ENCODE results near the gene RBM15.
A peak's percentile ranks its signal among the peaks of the same experiment; 100 is the strongest.

Gene RBM15

DNA sequence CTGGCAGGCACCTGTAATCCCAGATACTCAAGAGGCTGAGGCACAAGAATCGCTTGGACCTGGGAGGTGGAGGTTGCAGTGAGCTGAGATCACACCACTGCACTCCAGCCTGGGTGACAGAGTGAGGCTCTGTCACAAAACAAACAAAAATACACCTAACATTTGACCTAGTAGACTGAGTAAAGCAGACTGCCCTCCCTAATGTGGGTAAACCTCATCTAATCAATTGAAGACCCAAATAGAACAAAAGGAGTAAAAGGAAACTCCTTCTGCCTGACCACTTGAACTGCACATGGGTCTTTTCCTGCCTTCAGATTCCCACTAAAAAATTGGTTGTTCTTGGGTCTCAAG is 19.0 kb upstream of the RBM15 start:
- DNase-seq = no peak

DNA sequence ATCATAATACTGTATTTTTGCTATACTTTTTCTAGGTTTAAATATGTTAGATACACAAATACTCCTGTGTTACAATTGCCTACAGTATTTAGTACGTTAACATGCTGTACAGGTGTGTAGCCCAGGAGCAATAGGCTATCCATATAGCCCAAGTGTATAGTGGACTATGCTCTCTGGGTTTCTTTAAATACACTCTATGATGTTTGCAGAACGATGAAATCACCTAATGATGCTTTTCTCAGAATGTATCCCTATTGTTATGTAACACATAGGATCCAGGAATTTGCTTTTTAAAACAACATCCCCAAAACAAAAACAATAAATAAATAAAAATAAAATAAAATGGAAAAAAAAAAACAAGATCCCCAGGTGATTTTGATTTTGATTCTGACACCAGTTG is 18.1 kb upstream of the RBM15 start:
- no peak for DNase-seq

DNA sequence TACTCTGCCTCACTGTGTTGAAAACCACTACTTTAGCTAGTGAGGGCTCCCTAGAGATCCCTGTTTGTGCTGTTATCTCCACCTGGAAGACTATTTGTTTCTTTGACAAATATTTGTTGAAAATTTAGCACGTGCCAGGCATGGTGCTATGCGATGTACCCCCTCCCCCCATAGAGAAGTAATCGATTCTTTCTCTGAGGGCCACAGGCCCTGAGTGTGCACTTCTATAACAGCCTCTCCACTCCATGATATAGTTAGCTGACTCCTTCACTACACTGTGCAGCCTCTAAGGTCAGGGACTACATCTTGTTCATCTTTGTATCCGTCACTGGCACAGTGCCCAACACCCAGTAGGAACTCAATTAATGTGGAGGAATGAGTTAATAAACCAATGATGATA is 17.3 kb upstream of the RBM15 start:
- no peak for DNase-seq

DNA sequence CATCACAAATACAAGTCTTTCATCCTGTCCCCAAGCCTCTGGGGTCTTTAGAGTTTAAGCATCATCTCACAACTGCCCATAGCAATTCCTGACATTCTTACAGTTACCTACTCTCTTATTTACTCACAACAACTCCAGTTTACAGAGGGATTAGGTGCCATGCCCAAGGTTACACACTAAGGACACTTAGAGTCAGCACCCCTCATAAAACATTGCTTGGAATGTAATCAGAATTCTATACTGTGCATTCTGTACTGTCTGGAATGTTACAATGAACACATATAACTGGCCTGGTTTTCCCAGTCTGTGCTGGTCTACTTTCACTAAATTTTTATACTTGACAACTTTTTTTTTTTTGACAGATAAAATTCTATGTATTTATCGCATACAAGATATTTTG is 14.5 kb upstream of the RBM15 start:
- DNase-seq = no peak

DNA sequence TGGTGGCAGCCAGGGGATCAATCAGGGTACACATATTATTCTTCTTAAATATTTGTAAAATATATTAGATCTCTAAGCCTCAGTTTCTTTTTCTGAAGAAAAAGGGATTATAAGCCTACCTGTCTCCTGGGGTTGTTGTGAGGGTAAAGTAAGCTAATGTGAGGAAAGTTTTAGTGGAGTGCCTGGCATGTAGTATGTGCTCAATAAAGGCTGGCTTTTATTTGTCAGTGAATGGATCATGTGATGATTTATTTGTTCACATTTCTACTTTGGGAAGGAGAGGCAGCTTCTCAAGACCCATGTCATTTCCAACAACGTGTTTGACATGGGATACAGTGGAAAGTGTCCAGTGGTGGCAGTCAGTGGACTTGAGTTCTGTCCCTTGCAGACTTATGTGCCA is 12.4 kb upstream of the RBM15 start:
- no peak for DNase-seq

DNA sequence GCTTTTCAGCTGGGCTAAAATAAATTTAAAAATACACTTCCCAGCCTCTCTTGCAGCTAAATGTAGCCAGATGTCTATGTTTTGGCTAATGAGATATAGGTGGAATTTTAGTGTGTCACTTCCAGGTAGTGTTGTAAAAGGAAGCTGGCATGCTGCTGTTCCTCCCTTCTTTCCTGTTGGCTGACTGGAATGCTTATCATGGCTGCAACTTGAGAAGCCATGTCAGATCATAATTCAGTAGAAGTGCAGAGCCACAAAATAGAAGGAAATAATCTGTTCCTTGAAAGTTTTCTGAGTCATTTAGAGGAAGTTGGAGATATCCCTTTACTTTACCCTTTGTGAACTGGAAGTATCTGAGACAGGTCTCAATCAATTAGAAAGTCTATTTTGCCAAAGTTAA is 10.9 kb upstream of the RBM15 start:
- no peak for DNase-seq

DNA sequence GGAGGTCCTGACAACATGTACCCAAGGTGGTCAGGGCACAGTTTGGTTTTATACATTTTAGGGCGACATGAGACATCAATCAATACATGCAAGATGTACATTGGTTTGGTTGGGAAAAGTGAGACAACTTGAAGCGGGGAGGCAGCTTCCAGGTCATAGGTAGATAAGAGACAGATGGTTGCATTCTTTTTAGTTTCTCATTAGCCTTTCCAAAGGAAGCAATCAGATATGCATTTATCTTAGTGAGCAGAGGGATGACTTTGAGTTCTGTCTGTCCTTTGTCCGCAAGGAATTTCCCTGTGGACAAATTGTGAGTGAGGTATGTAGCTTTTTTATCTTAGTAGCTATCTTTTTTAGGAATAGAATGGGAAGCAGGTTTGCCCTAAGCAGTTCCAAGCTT is 10.5 kb upstream of the RBM15 start:
- DNase-seq = no peak

DNA sequence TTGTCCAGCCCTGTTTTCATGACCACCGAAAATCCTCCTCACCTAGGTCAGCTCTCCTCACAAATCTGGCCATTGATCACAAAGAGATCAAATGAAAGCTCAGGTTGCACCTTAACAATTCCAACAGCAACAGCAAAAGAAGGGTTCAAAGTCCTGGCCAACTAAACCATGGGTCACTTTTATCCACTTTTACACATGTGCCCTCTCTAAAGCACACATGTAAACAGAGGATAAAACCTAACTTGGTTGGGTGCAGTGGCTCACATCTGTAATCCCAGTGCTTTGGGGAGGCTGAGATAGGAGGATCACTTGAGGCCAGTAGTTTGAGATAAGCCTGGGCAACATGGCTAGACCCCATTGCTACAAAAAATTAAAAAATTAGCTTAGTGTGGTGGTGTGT is 3.9 kb upstream of the RBM15 start:
- no peak for DNase-seq

DNA sequence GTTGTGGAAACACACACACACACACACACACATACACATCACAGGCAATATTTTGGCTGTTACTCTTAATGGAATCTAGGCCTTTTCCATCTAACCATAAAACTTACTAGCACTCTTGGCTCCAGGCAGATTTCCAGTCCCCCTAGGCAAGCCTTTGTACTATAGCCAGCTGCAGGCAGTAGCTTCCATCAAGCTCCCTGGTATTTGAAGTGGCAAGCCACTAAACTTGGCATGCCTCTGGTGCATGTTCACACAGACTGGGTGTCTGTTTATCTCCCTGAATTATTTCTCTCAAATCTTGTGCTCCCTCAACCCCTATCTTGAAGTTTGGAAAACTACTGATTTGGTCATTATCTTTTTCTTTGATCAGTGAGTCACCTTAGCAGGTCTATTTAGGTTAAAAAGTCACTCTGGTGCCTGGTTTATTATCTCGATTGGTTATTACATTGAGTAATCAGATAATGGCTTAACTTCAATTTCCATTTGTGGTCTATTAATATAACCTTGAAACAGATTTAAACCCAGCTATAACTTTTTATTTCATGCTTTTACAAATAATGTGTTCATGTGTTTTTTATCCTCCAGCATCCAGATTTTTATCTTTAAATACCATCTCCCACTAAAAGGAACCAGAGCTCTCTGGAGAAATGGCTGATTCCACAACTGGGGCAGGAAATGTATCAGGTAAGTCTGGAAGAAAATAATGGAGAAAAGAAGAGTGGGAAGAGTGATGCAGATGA is 2.7 kb upstream of the RBM15 start:
- DNase-seq = no peak

DNA sequence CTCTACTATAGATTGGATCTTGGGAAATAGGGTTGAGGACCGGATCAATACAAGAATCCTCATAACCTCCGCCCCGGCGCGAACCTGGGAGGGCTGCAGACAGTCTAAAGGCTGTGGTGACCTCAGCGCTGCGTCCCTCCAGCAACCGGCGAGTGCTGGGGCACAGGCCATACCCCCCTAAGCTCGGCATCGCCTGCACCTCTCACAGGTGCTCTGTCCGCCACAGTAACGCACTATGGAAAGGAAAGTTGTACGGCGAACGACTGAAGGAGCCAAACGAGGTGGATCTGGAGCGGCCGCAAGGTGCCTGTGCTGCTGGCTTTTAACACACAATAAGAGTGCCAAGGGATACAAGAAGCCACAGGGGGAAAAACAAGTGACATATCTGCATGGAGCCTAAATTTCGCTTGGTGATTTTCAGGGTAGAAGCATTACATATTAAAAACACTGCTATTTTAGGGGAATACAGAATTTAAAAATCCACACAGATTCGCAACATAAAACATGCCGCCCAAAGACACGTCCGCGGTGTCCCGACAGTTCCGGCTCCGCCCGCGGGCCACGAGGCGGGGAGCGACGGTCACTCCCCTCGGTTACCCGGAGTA is 1.4 kb upstream of the RBM15 start:
- peak; percentile 25 to 29 for DNase-seq

DNA sequence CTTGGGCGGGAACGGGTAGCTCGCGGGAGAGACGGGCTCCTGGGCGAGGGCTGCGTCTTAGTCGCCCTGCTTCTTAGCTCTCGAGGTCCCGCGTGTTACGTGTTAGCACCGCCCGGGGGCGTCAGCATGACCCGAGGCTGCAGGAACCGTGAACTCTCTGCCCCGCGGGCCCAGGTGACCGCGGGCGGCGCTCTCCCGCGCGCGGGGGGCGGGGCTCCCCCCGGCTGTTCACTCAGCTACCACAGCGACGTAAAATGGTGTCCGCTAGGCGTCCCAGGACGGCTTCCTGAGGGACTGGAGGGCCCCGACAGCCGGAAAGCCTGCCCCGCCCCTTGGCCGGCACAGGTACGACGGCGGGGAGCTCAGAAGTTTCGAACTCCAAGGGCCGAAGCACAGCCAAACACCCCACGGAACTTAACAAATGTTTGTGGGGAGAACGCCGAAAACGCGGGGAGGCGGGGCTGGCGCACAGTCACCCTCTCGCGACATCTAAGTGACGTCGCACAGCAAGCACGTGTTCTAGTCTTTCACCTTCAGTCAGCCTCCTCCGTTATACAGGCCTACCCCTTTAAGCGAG is 780 bp upstream of the RBM15 start:
- peak; percentile 95 to 96 for DNase-seq

DNA sequence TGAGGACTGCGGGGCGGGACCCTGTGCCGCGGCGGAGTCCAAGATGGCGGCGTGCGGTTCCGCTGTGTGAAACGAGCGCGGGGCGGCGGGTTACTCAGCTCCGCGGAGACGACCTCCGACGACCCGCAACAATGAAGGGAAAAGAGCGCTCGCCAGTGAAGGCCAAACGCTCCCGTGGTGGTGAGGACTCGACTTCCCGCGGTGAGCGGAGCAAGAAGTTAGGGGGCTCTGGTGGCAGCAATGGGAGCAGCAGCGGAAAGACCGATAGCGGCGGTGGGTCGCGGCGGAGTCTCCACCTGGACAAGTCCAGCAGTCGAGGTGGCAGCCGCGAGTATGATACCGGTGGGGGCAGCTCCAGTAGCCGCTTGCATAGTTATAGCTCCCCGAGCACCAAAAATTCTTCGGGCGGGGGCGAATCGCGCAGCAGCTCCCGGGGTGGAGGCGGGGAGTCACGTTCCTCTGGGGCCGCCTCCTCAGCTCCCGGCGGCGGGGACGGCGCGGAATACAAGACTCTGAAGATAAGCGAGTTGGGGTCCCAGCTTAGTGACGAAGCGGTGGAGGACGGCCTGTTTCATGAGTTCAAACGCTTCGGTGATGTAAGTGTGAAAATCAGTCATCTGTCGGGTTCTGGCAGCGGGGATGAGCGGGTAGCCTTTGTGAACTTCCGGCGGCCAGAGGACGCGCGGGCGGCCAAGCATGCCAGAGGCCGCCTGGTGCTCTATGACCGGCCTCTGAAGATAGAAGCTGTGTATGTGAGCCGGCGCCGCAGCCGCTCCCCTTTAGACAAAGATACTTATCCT is 430 bp downstream of the RBM15 start:
- DNase-seq = peak; percentile 54 to 64

DNA sequence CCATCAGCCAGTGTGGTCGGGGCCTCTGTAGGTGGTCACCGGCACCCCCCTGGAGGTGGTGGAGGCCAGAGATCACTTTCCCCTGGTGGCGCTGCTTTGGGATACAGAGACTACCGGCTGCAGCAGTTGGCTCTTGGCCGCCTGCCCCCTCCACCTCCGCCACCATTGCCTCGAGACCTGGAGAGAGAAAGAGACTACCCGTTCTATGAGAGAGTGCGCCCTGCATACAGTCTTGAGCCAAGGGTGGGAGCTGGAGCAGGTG is 961 bp downstream of the RBM15 start:
- peak in 1 of 2 donors; percentile 12 for DNase-seq

DNA sequence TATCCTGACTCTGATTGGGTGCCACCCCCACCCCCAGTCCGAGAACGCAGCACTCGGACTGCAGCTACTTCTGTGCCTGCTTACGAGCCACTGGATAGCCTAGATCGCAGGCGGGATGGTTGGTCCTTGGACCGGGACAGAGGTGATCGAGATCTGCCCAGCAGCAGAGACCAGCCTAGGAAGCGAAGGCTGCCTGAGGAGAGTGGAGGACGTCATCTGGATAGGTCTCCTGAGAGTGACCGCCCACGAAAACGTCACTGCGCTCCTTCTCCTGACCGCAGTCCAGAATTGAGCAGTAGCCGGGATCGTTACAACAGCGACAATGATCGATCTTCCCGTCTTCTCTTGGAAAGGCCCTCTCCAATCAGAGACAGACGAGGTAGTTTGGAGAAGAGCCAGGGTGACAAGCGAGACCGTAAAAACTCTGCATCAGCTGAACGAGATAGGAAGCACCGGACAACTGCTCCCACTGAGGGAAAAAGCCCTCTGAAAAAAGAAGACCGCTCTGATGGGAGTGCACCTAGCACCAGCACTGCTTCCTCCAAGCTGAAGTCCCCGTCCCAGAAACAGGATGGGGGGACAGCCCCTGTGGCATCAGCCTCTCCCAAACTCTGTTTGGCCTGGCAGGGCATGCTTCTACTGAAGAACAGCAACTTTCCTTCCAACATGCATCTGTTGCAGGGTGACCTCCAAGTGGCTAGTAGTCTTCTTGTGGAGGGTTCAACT is 2.1 kb downstream of the RBM15 start:
- no peak for DNase-seq

DNA sequence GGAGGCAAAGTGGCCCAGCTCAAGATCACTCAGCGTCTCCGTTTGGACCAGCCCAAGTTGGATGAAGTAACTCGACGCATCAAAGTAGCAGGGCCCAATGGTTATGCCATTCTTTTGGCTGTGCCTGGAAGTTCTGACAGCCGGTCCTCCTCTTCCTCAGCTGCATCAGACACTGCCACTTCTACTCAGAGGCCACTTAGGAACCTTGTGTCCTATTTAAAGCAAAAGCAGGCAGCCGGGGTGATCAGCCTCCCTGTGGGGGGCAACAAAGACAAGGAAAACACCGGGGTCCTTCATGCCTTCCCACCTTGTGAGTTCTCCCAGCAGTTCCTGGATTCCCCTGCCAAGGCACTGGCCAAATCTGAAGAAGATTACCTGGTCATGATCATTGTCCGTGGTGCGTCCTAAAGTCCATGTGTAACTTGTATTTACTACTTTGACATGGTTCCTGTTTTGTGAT is 2.7 kb downstream of the RBM15 start:
- DNase-seq = no peak

DNA sequence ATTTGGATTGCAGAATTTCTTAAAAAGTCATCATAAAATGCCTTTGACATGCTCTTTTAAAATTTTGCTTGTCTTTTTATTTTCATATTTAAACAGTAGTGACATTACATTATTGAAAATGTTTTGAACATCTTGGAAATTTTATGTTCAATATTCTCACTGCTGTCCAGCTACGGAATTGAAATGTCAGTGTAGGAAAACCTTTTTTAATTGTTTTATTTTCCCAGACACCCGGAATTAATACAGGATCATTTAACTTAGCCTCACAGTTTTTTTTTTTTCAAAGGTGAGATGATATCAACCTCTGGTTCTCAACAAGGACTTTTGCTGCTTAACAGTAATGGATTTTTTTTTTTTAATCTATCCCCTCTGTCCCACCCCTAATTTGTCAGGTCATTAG is 4.1 kb downstream of the RBM15 start:
- no peak for DNase-seq

DNA sequence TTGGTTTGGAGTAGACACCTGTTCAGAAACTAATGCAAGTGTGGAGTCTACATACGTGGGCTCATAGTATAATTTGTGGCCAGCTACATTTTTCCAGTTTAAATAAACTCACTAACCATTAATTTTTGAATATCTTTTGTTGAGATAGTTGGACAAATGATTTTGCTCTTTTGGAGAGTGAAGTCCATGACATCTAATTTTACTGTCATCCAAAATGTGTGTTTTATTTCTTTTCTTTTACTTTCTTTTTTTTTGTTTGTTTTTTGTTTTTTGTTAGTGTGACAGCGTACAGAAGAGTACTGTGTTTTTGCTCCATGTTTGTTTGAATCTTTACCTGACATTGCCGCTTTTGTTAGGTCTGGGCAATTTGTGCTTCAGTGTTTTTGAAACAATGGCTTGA is 5.0 kb downstream of the RBM15 start:
- DNase-seq = no peak

DNA sequence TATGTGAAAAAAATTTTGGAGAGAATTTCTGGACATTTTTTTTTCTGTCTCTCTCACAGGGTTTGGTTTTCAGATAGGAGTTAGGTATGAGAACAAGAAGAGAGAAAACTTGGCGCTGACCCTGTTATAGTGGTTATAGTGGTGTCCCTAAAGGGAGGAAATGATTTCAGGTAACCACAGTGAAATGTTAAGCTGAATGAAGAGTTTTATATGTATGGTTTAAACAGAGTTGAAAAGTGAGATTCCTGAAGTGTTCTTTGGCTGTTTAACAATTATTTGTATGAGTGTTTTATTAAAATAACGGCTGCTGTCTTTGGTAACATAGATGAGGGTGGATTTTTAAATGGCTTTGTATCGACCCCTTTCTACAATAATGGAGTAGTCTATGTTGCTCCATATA is 6.3 kb downstream of the RBM15 start:
- no peak for DNase-seq

DNA sequence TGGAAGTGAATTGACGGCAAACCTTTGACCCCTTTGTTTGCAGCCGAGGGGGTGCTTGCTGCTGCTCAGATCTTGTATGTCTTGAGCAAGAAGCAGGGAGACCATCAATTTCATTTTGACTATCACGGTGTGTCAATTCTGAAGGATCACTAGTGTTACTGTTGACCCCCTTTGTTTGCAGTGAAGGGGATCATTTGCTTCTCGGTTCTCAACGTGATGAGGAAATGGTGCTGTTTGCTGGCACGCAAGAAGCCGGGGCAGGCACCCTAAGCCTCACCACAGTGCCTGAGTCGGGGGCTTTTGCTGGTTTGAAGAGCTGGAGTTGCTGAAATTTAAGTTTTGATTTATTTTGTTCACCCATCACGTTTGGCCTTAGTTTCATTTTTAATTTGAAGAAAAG is 7.5 kb downstream of the RBM15 start:
- no peak for DNase-seq

DNA sequence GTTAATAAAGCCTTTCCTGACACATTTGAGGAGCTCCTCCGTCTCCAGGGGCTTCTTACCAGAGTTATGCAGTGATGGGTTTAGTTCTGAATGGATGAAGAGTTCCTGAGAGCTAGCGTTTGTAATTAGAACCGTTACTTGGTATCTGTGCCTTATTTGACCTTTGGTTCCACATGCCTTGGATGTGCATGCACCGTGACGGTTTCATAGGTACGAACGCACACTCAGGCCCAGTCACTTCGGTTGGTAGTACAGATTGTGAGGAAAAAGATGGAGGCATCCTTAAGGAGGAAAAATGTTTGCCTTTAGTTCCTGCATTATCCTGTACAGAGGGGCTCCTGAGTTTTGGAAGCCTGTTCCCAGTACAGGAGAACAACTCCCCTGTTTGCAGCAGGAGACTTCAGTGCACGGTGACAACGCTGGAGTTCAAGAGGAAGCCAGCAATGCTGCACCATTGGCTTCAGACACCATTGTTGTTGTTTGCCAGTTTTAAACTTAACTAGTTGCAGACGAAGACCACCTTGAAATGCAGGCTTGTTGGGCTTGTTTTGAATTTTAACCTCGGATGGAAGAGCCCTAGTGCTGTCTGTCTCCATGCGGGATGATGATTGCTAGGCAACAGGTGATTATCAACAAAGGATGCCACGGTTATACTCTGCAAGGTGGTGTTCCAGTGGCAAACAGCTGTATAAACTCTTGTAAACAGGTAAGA is 8.2 kb downstream of the RBM15 start:
- no peak for DNase-seq

DNA sequence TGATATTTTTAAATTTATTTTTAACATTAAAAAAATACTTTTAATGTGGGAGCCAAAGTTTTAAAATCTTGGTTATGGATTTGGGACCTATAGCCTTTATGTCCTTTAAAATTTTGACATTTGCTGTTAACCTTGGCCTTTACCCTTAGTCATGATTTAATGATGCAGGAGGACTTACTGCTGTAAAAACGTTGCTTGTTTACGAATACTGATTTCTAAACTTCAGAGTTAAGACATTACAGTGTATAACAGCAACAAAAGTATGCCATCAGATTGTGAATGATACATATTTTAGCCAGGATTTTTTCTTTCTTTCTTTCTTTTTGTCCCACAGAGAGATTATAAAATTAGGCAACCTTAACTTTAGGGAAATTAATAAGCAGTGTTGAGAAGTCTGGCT is 8.9 kb downstream of the RBM15 start:
- no peak for DNase-seq

DNA sequence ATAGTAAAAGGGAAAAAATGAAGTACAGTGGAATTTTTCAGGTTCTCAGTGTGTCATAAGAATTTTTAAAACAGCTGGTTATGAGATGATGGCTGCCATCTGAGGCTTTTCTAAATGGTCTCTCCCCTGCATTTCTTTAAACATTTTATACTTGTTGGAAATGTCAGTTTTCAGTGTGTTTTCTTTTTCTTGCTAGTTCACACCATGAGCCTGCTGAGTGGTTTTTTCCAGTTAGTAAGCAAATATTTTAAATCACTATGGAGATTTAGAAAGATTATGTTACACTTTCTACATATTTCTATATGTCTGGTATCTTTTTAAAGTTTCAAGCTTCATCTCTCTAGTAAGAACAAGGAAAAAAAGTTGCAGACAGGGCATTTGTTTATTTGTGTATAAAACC is 9.6 kb downstream of the RBM15 start:
- no peak for DNase-seq

DNA sequence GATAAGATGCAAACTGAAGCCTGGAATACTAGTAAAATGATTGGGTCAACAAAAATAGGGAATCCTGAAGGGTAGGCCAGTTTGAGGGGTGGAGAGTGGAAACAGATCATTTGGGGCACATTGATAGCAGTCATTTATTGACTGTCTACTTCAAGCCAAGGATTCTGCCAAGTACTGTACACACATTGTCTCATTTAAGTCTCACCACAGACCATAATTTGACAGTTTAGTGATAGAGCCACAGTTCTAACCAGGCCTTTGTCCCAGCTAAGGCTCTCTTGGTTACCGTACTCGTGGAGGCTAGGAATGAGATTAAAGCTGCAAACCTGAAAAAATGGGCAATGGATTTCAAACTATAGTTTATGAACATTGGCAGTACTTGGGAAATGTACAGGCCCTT is 11.2 kb downstream of the RBM15 start:
- no peak for DNase-seq
